CD14-positive monocyte (primary cell): ENCODE measurements around the gene SUFU. TPM values are rescaled to one million over a fixed set of nuclear protein-coding genes. Genes with fewer than 3 reads are reported as not detected.
"Not testable (repeated sequence)": the region's sequence is repeated elsewhere in the genome, so short reads cannot be mapped to it uniquely, and the experiment has no call there.

Experiments used
- DNase-seq, 3 donors: peaks; one replicate each; pipeline ENCODE4 v3.0.0-alpha.2; 2011 to 2022
- H2AFZ ChIP-seq: 2 replicates; pipeline ENCODE4 v1.6.0; 2012; ENCODE audit warnings: mild to moderate bottlenecking, low read depth, low read length, inconsistent platforms; ENCODE audit not compliant: insufficient read depth, poor library complexity, severe bottlenecking
- H3K27ac ChIP-seq, 2 donors: 1 replicate in 1 of 2; 2 replicates in 1 of 2; pipeline ENCODE4 v1.5.1; 2012 to 2013; ENCODE audit warnings: low read length in 2 of 2, control low read depth in 1 of 2, inconsistent platforms in 1 of 2, low read depth in 1 of 2, mild to moderate bottlenecking in 1 of 2
- H3K27me3 ChIP-seq, 2 donors: one replicate each; pipeline versions ENCODE4 v1.6.0 to v1.6.1; 2011 to 2013; ENCODE audit warnings: low read length in 2 of 2; ENCODE audit not compliant: control insufficient read depth in 2 of 2, insufficient read depth in 2 of 2
- H3K36me3 ChIP-seq, 2 donors: replicated peaks in 1 of 2; 1 replicate in 1 of 2; 2 replicates in 1 of 2; pipeline versions ENCODE4 v1.5.1 to v1.6.1; 2012 to 2013; ENCODE audit warnings: low read length in 2 of 2, control low read depth in 1 of 2, inconsistent platforms in 1 of 2, mild to moderate bottlenecking in 1 of 2; ENCODE audit not compliant: insufficient read depth in 2 of 2, control insufficient read depth in 1 of 2
- H3K4me1 ChIP-seq, 2 donors: 1 replicate in 1 of 2; 2 replicates in 1 of 2; pipeline versions ENCODE4 v1.5.1 to v1.6.1; 2012 to 2013; ENCODE audit warnings: low read length in 2 of 2, control low read depth in 1 of 2, inconsistent platforms in 1 of 2, mild to moderate bottlenecking in 1 of 2, moderate library complexity in 1 of 2; ENCODE audit not compliant: insufficient read depth in 2 of 2, control insufficient read depth in 1 of 2
- H3K4me2 ChIP-seq: replicated peaks from 2 replicates; pipeline ENCODE3; 2012; ENCODE audit warnings: low read length, moderate library complexity, mild to moderate bottlenecking; ENCODE audit not compliant: poor library complexity, severe bottlenecking; ENCODE audit errors: extremely low read depth
- H3K4me3 ChIP-seq, 3 experiments: fragments of 200-600 bp in 1 of 3; sonication (generic) in 1 of 3; replicated peaks in 1 of 3; 1 replicate in 2 of 3; 2 replicates in 1 of 3; pipeline ENCODE4 v1.5.1; 2011 to 2013; ENCODE audit warnings: low read length in 3 of 3, mild to moderate bottlenecking in 3 of 3, control low read depth in 2 of 3, low read depth in 2 of 3, inconsistent platforms in 1 of 3, moderate library complexity in 1 of 3
- H3K79me2 ChIP-seq: 2 replicates; pipeline ENCODE4 v1.6.0; 2012; ENCODE audit warnings: mild to moderate bottlenecking, control low read depth, inconsistent platforms, low read length, moderate library complexity; ENCODE audit not compliant: insufficient read depth
- H3K9ac ChIP-seq: 2 replicates; pipeline ENCODE4 v1.6.0; 2017; ENCODE audit warnings: low read length, mild to moderate bottlenecking; ENCODE audit not compliant: insufficient read depth, poor library complexity, severe bottlenecking
- H3K9me3 ChIP-seq, 2 donors: replicated peaks in 1 of 2; 1 replicate in 1 of 2; 2 replicates in 1 of 2; pipeline versions ENCODE4 v1.5.1 to v1.6.1; 2012 to 2013; ENCODE audit warnings: low read length in 2 of 2, control low read depth in 1 of 2; ENCODE audit not compliant: control insufficient read depth in 1 of 2, insufficient read depth in 1 of 2
- H4K20me1 ChIP-seq: 2 replicates; pipeline ENCODE4 v1.6.0; 2012; ENCODE audit warnings: mild to moderate bottlenecking, low read length, control low read depth, moderate library complexity; ENCODE audit not compliant: insufficient read depth
- H3K27ac Mint-ChIP-seq, 7 donors: one replicate each; pipeline ENCODE4 v1.8.0; 2020; ENCODE audit warnings: mild to moderate bottlenecking in 7 of 7, mixed read lengths in 7 of 7, moderate library complexity in 6 of 7, inconsistent platforms in 2 of 7
- H3K27me3 Mint-ChIP-seq, 3 donors: one replicate each; pipeline ENCODE4 v1.8.0; 2021 to 2022; ENCODE audit warnings: low read depth in 3 of 3, mild to moderate bottlenecking in 3 of 3, mixed read lengths in 3 of 3, moderate library complexity in 3 of 3, inconsistent platforms in 1 of 3
- H3K36me3 Mint-ChIP-seq, 2 donors: one replicate each; pipeline ENCODE4 v1.8.0; 2020; ENCODE audit warnings: mixed read lengths in 2 of 2, inconsistent platforms in 1 of 2, mild to moderate bottlenecking in 1 of 2
- H3K4me1 Mint-ChIP-seq: one replicate; pipeline ENCODE4 v1.8.0; 2020; ENCODE audit warnings: mild to moderate bottlenecking, mixed read lengths
- H3K4me3 Mint-ChIP-seq, 2 donors: one replicate each; pipeline ENCODE4 v1.8.0; 2020; ENCODE audit warnings: mild to moderate bottlenecking in 2 of 2, mixed read lengths in 2 of 2, moderate library complexity in 1 of 2
- H3K9me3 Mint-ChIP-seq, 7 donors: one replicate each; pipeline ENCODE4 v1.8.0; 2020 to 2022; ENCODE audit warnings: mixed read lengths in 7 of 7, mild to moderate bottlenecking in 6 of 7, moderate library complexity in 6 of 7, inconsistent platforms in 2 of 7
- CTCF ChIP-seq: fragments of 200-600 bp; IDR thresholded peaks from one replicate; pipeline ENCODE4 v1.8.0; 2022; ENCODE audit warnings: antibody characterized with exemption, mild to moderate bottlenecking
- WGBS: methylation state at CpG from one replicate; pipeline ENCODE4 v1.1.5; 2013; ENCODE audit warnings: missing lambda C conversion rate; ENCODE audit not compliant: insufficient coverage; 5-methylcytosine and 5-hydroxymethylcytosine counted together
- intact Hi-C, 2 donors: fragments of 100-400 bp; cut with micrococcal nuclease; formaldehyde crosslinking; loops; one replicate each; pipeline versions ENCODE4 v1.15.0 to v1.15.1; 2023
- polyA plus RNA-seq, 3 donors: library from polyadenylated mRNA; depleted of rRNA in 1 of 3; unstranded in 2 of 3; stranded (reverse) in 1 of 3; fragments of 300-500 nt in 2 of 3; fragments of >200 nt in 1 of 3; fragmentation: Illumina TruSeq in 2 of 3; gene quantifications; 1 replicate in 2 of 3; 2 replicates in 1 of 3; pipeline ENCODE4 v1.2.3, GENCODE V29; 2012 to 2021

The SUFU gene
- polyA plus RNA-seq, 3 donors = 3.2 to 10.0 (median 5.7) TPM

GRCh38 chr10:102665904-102666509, 162.2 kb downstream of the SUFU start:
- Mint-ChIP-seq H3K36me3 (peaks cover 0 to 4% of the 10 kb centered on the region in 2 donors), H3K9me3 (no peaks in the 10 kb centered on the region), H3K4me1 (peaks cover 27% of the 10 kb centered on the region), H3K4me3 (no peak overlapping the region), H3K27me3 (peaks cover 4 to 10% (median 6%) of the 10 kb centered on the region in 3 donors), H3K27ac (peak overlapping the region in 2 of 7 donors; percentile 31 to 68)
- TF ChIP-seq CTCF = no peak
- Histone ChIP-seq H2AFZ (no peak overlapping the region), H3K27ac (no peak overlapping the region), H3K36me3 (no peaks in the 10 kb centered on the region), H3K27me3 (no peaks in the 10 kb centered on the region), H3K9me3 (no peaks in the 10 kb centered on the region), H3K4me3 (no peak overlapping the region), H3K4me2 (no peak overlapping the region), H3K9ac (no peak overlapping the region), H3K79me2 (no peaks in the 10 kb centered on the region), H3K4me1 (peaks cover 8 to 12% of the 10 kb centered on the region in 2 donors), H4K20me1 (peaks cover 8% of the 10 kb centered on the region)
- intact Hi-C loops = no loop called here
- no peak for DNase-seq
- 98% methylated on average over 8 of the region's 9 CpGs for WGBS

DNA sequence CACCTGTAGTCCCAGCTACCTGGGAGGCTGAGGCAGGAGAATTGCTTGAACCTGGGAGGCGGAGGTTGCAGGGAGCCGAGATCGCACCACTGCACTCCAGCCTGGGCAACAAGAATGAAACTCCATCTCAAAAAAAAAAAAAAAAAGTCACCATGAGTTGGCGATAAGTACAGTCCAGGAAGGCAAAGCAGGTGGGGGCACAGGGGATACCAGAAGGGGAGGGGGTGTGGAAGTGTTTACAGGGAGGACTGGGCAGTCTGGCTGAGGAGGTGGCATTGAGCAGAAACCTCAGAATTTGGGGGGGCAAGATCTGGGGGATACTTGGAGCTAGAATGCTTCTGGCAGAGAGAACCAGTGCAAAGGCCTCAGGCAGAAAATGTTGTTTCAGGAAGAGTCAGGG, 163.6 kb downstream of the SUFU start:
- DNase-seq, H3K9ac ChIP-seq, H3K4me2 ChIP-seq, H3K79me2 ChIP-seq, H3K36me3 Mint-ChIP-seq, H3K27ac ChIP-seq, H3K4me3 ChIP-seq, H4K20me1 ChIP-seq, intact Hi-C loops, H3K9me3 ChIP-seq, H3K27me3 Mint-ChIP-seq, H3K27me3 ChIP-seq, H3K4me3 Mint-ChIP-seq, H3K36me3 ChIP-seq, H2AFZ ChIP-seq, H3K9me3 Mint-ChIP-seq: not testable (repeated sequence)
- peaks cover 10 to 14% of the 10 kb centered on the region in 2 donors for H3K4me1 ChIP-seq
- H3K27ac Mint-ChIP-seq = peak overlapping the region in 1 of 7 donors; percentile 18
- peaks cover 23% of the 10 kb centered on the region for H3K4me1 Mint-ChIP-seq
- WGBS = no CpG with 5 or more reads among the region's 4 CpGs
